ENCODE measurements around the gene SPON1.

SPON1 gene

DNA sequence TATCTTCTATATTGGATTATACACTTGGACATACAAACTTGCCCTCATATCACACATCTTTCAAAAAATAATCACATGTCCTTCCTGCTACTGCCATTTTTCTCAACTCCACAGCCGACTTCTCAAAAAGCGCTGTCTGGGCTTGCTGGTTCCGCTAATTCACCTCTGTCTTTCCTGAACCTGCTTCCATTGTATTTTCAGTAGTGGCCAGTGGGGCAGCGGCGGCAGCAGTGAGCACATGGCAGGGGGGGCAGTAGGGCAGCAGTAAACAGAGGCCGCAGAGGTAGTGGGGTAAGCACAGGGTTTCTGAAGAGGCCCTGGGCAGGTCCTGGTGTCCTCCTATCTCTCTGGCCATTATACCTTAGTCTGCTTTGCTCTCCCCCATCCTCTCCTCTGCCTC lies 270.1 kb downstream of the SPON1 start:
- Histone ChIP-seq H3K9me3 (ENCODE audit: low read depth, low read length) (no peaks in the 10 kb centered on the region), H3K36me3 (ENCODE audit: insufficient read depth, low read length) (no peaks in the 10 kb centered on the region), H3K4me3 (no peak overlapping the region), H3K9ac (ENCODE audit: insufficient read length) (no peak overlapping the region), H3K27ac (no peak overlapping the region)
- TF ChIP-seq FOXP2 (optimal IDR thresholded peaks at IDR 0.05; ENCODE audit: control extremely low read depth, extremely low read length, insufficient read depth), result no peak
- no peak for DNase-seq (ENCODE audit: low read depth, low spot score)

DNA sequence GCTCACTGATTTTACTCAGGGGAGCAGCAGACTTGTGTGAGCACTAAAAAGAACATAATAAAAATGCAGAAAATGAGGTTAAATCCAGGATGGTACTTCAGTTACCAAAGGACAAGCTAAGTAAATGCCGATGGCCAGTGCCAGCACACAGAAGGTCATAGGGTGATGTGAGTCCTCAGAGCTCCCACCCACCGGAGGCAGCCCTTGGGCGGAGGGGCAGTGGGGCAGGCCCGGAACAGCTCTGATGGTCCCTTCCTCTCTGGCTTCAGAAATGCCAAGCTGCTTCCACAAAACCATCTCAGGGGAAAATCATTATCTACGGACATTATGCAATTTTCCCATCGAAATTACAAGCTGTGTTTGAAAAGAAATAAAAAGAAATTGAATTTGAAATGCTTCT lies 271.9 kb downstream of the SPON1 start:
- no peak for DNase-seq (ENCODE audit: low read depth, low spot score)
- H3K36me3 ChIP-seq (ENCODE audit: insufficient read depth, low read length), result no peaks in the 10 kb centered on the region
- no peak overlapping the region for H3K4me3 ChIP-seq
- no peak overlapping the region for H3K9ac ChIP-seq (ENCODE audit: insufficient read length)
- no peaks in the 10 kb centered on the region for H3K9me3 ChIP-seq (ENCODE audit: low read depth, low read length)
- no peak overlapping the region for H3K27ac ChIP-seq
- TF ChIP-seq FOXP2 (optimal IDR thresholded peaks at IDR 0.05; ENCODE audit: control extremely low read depth, extremely low read length, insufficient read depth) (no peak), POLR2AphosphoS5 (IDR thresholded peaks at IDR 0.05; ENCODE audit: borderline replicate concordance, low read depth, low read length) (no peak), EZH2 (IDR thresholded peaks at IDR 0.05) (no peak)

DNA sequence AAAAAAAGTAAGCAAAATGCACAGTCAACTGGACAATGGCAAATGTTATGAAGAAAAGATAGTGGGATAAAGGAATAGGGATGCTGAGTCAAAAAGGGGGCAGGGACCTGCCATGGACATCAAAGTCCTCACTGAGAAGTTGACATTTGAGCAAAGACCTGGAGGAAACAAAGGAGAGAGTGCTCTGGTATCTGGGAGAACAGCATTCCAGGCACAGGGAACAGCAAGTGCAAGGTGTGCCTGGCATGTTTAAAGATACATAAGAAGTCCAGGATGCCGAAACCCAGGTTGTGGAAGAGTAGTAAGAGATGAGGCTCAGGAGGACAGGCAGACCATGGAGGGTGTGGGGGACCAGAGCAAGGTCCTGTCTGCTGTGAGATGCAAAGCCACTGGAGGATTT lies 273.2 kb downstream of the SPON1 start:
- Histone ChIP-seq H3K9ac (ENCODE audit: insufficient read length) (no peak overlapping the region), H3K4me3 (no peak overlapping the region), H3K9me3 (ENCODE audit: low read depth, low read length) (no peaks in the 10 kb centered on the region), H3K27ac (no peak overlapping the region), H3K36me3 (ENCODE audit: insufficient read depth, low read length) (no peaks in the 10 kb centered on the region)
- TF ChIP-seq EZH2 (IDR thresholded peaks at IDR 0.05) (no peak), FOXP2 (optimal IDR thresholded peaks at IDR 0.05; ENCODE audit: control extremely low read depth, extremely low read length, insufficient read depth) (no peak), POLR2AphosphoS5 (IDR thresholded peaks at IDR 0.05; ENCODE audit: borderline replicate concordance, low read depth, low read length) (no peak)
- no peak for DNase-seq (ENCODE audit: low read depth, low spot score)

DNA sequence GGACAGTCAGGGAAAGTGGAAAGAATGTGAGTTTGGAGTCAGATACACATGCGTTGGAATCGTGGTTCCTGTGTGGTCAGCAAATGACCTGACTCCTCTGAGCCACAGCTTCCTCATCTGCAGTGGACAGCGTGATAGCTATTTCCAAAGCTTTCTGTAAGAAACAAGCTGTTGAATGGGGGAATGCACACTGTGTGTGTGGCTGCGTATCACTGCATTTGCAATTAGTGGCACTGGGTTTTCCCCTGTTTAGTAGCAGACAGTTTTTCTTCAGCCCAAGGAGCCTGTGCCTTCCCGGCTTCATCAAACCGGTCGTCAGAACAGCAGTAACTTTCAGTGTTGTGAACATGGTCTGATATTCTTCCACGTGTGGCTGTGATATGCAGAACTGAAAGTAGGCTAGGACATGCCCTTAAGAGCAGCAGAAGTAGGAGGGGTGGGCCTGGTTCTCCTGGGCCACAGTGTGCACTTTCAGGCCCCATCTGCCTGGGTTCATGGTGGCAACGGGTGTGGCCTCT lies 275.0 kb downstream of the SPON1 start:
- Histone ChIP-seq H3K9ac (ENCODE audit: insufficient read length) (no peak overlapping the region), H3K27ac (no peak overlapping the region), H3K4me3 (no peak overlapping the region), H3K36me3 (ENCODE audit: insufficient read depth, low read length) (no peaks in the 10 kb centered on the region), H3K9me3 (ENCODE audit: low read depth, low read length) (no peaks in the 10 kb centered on the region)
- DNase-seq (ENCODE audit: low read depth, low spot score), result no peak
- no peak for TF ChIP-seq FOXP2 (optimal IDR thresholded peaks at IDR 0.05; ENCODE audit: control extremely low read depth, extremely low read length, insufficient read depth)
- no peak for TF ChIP-seq EZH2 (IDR thresholded peaks at IDR 0.05)
- TF ChIP-seq POLR2AphosphoS5 (IDR thresholded peaks at IDR 0.05; ENCODE audit: borderline replicate concordance, low read depth, low read length), result no peak

DNA sequence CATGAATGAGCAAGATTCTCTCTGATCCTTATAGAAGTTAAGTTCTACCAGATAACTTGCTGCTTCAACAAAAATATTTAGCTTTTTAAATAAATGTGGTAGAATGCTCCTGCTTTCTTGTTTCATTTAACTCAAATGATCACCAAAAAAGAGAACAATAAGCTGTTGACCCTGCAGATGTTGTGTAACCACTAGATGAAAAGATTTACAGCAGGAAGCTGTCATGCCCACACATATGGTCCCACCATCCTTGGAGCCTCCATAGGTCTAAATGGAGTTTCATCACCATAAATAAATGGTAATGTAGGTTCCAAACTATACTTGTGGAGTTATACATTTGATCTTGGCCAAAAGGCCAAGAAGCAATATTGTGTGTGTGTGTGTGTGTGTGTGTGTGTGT lies 277.7 kb downstream of the SPON1 start:
- Histone ChIP-seq H3K36me3 (ENCODE audit: insufficient read depth, low read length) (no peaks in the 10 kb centered on the region), H3K9me3 (ENCODE audit: low read depth, low read length) (no peaks in the 10 kb centered on the region), H3K27ac (no peak overlapping the region), H3K9ac (ENCODE audit: insufficient read length) (no peak overlapping the region), H3K4me3 (no peak overlapping the region)
- no peak for DNase-seq (ENCODE audit: low read depth, low spot score)
- no peak for TF ChIP-seq POLR2AphosphoS5 (IDR thresholded peaks at IDR 0.05; ENCODE audit: borderline replicate concordance, low read depth, low read length)
- no peak for TF ChIP-seq EZH2 (IDR thresholded peaks at IDR 0.05)
- no peak for TF ChIP-seq FOXP2 (optimal IDR thresholded peaks at IDR 0.05; ENCODE audit: control extremely low read depth, extremely low read length, insufficient read depth)

DNA sequence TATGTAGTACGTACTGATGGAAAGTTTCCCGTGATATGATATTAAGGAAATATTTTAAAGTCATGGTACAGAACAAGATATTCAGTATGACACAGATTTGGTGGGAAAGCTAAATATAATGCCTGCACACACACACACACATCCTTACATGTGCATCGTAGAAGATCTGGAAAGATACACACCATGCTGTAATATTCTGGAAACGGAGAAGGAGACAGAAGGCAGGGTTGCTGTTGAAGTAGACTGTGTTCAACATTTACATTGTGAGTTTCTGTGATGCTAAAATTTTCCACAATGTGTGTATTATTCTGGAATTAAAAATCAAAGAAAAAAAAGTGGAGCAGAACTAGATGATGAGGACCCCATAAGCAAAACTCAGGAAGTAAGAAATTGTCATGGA lies 278.4 kb downstream of the SPON1 start:
- Histone ChIP-seq H3K9ac (ENCODE audit: insufficient read length) (no peak overlapping the region), H3K4me3 (no peak overlapping the region), H3K9me3 (ENCODE audit: low read depth, low read length) (no peaks in the 10 kb centered on the region), H3K27ac (no peak overlapping the region), H3K36me3 (ENCODE audit: insufficient read depth, low read length) (no peaks in the 10 kb centered on the region)
- DNase-seq (ENCODE audit: low read depth, low spot score), result no peak
- TF ChIP-seq FOXP2 (optimal IDR thresholded peaks at IDR 0.05; ENCODE audit: control extremely low read depth, extremely low read length, insufficient read depth) (no peak), EZH2 (IDR thresholded peaks at IDR 0.05) (no peak), POLR2AphosphoS5 (IDR thresholded peaks at IDR 0.05; ENCODE audit: borderline replicate concordance, low read depth, low read length) (no peak)

DNA sequence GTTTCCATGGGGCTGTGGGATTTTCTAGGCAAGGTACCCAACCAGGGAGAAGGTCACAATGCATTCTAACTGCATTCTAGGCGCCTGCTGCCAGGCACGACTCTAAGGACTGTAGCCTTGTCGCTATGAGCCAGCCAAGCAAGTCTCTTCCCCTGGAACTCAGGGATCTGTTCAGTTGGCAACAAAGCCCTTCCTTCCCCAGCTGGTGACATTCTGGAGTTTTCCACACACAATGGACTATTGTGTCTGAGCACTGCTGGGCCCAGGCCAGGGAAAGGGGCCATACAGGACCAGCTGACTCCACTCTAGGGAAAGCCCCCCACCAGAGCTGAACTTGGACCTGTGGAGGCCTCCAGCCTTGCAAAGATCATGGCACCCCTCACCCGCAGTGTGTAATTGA lies 279.7 kb downstream of the SPON1 start:
- Histone ChIP-seq H3K36me3 (ENCODE audit: insufficient read depth, low read length) (no peaks in the 10 kb centered on the region), H3K9ac (ENCODE audit: insufficient read length) (no peak overlapping the region), H3K27ac (no peak overlapping the region), H3K4me3 (no peak overlapping the region), H3K9me3 (ENCODE audit: low read depth, low read length) (no peaks in the 10 kb centered on the region)
- TF ChIP-seq EZH2 (IDR thresholded peaks at IDR 0.05) (no peak), FOXP2 (optimal IDR thresholded peaks at IDR 0.05; ENCODE audit: control extremely low read depth, extremely low read length, insufficient read depth) (no peak), POLR2AphosphoS5 (IDR thresholded peaks at IDR 0.05; ENCODE audit: borderline replicate concordance, low read depth, low read length) (no peak)
- no peak for DNase-seq (ENCODE audit: low read depth, low spot score)

DNA sequence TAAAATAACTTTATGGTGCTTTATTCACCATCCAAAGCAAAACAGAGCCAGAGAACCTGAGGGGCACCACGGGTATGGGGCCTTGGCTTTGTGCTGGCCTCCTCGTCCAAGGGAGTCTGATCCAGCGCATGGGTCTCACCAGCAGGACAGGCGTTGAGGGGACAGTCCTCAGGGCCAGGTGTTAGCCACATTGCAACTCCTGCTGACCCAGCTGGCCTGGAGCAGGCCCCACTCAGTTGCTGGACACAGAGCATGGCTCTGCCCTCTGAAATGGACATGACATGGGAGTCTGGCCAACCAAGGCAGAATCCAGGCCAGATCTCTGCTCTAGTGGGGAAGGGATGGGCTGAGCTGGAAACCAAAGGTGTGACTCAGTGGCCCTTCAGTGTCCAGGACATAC lies 280.2 kb downstream of the SPON1 start:
- DNase-seq (ENCODE audit: low read depth, low spot score), result no peak
- Histone ChIP-seq H3K4me3 (no peak overlapping the region), H3K9me3 (ENCODE audit: low read depth, low read length) (no peaks in the 10 kb centered on the region), H3K36me3 (ENCODE audit: insufficient read depth, low read length) (no peaks in the 10 kb centered on the region), H3K27ac (no peak overlapping the region), H3K9ac (ENCODE audit: insufficient read length) (no peak overlapping the region)
- TF ChIP-seq FOXP2 (optimal IDR thresholded peaks at IDR 0.05; ENCODE audit: control extremely low read depth, extremely low read length, insufficient read depth) (no peak), EZH2 (IDR thresholded peaks at IDR 0.05) (no peak), POLR2AphosphoS5 (IDR thresholded peaks at IDR 0.05; ENCODE audit: borderline replicate concordance, low read depth, low read length) (no peak)

DNA sequence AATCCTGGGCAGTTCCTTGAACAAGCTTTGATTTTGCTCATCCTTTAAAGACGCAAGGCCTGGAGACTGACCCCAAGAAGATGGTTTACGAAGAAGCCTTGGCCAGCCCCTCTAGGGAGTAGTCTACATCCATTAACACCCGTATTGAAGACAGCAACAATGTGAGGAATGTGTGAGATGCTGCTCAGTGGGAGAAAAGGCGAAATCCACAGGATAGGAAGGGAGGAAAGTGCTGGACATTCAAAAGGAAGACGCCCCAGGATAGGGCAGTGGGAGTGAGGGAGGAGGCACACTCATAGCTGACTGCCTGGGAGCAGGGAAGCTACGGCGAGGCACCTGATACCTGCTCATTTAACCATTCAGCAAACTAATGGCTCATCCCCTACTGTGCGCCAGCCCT lies 282.4 kb downstream of the SPON1 start:
- Histone ChIP-seq H3K36me3 (ENCODE audit: insufficient read depth, low read length) (no peaks in the 10 kb centered on the region), H3K9me3 (ENCODE audit: low read depth, low read length) (no peaks in the 10 kb centered on the region), H3K4me3 (no peak overlapping the region), H3K27ac (no peak overlapping the region), H3K9ac (ENCODE audit: insufficient read length) (no peak overlapping the region)
- TF ChIP-seq EZH2 (IDR thresholded peaks at IDR 0.05) (no peak), POLR2AphosphoS5 (IDR thresholded peaks at IDR 0.05; ENCODE audit: borderline replicate concordance, low read depth, low read length) (no peak), FOXP2 (optimal IDR thresholded peaks at IDR 0.05; ENCODE audit: control extremely low read depth, extremely low read length, insufficient read depth) (no peak)
- no peak for DNase-seq (ENCODE audit: low read depth, low spot score)

Data from SK-N-MC (cell line).